ENCODE data around the gene NFIL3.
"Not testable (repeated sequence)": the region's sequence is repeated elsewhere in the genome, so short reads cannot be mapped to it uniquely, and the experiment has no call there.

NFIL3 gene

GRCh38 chr9:91393826-91394225 lies 29.8 kb downstream of the NFIL3 start:
- DNase-seq = no peak

GRCh38 chr9:91392435-91392834 lies 31.2 kb downstream of the NFIL3 start:
- DNase-seq = no peak

GRCh38 chr9:91391818-91392217 lies 31.8 kb downstream of the NFIL3 start:
- DNase-seq = no peak

- DNase-seq = no peak
Measured at GRCh38 chr9:91391412-91391811, 32.2 kb downstream of the NFIL3 start.

GRCh38 chr9:91389686-91390085 lies 33.9 kb downstream of the NFIL3 start:
- not testable (repeated sequence) for DNase-seq

- no peak for DNase-seq
Measured at GRCh38 chr9:91386765-91387164, 36.9 kb downstream of the NFIL3 start.

- no peak for DNase-seq
Measured at GRCh38 chr9:91384954-91385353, 38.7 kb downstream of the NFIL3 start.

- no peak for DNase-seq
Measured at GRCh38 chr9:91383577-91383976, 40.1 kb downstream of the NFIL3 start.

GRCh38 chr9:91382298-91382697 lies 41.3 kb downstream of the NFIL3 start:
- no peak for DNase-seq

GRCh38 chr9:91379426-91379825 lies 44.2 kb downstream of the NFIL3 start:
- DNase-seq = no peak

- DNase-seq = no peak
Measured at GRCh38 chr9:91378695-91379127, 44.9 kb downstream of the NFIL3 start.

- DNase-seq = not testable (repeated sequence)
Measured at GRCh38 chr9:91378054-91378453, 45.6 kb downstream of the NFIL3 start.

GRCh38 chr9:91376239-91376638 lies 47.4 kb downstream of the NFIL3 start:
- no peak for DNase-seq

GRCh38 chr9:91374939-91375338 lies 48.7 kb downstream of the NFIL3 start:
- DNase-seq = no peak

- no peak for DNase-seq
Measured at GRCh38 chr9:91371894-91372293, 51.7 kb downstream of the NFIL3 start.

GRCh38 chr9:91370006-91370405 lies 53.6 kb downstream of the NFIL3 start:
- DNase-seq = not testable (repeated sequence)

- no peak for DNase-seq
Measured at GRCh38 chr9:91364702-91365101, 58.9 kb downstream of the NFIL3 start.

GRCh38 chr9:91364005-91364404 lies 59.6 kb downstream of the NFIL3 start:
- DNase-seq = no peak

GRCh38 chr9:91362051-91362611 lies 61.5 kb downstream of the NFIL3 start:
- DNase-seq = no peak

- DNase-seq = peak; percentile 76 to 79
Measured at GRCh38 chr9:91361291-91362050, 62.2 kb downstream of the NFIL3 start, which contains the start of gene AUH. TSS of gene AUH (minus strand) at chr9:91361918. CDS start at chr9:91361889, 29 bp downstream.

- no peak for DNase-seq
Measured at GRCh38 chr9:91360551-91361290, 62.9 kb downstream of the NFIL3 start.

- DNase-seq = no peak
Measured at GRCh38 chr9:91359734-91360470, 63.7 kb downstream of the NFIL3 start.

- DNase-seq = no peak
Measured at GRCh38 chr9:91359083-91359482, 64.5 kb downstream of the NFIL3 start.

Data from activated CD4-positive, alpha-beta T cell treated with anti-CD3 and anti-CD28 coated beads, Interleukin-2, amount 50 U/mL, for 4 hours (primary cell).